Hepatocyte (in vitro differentiated cells): Measurements from ENCODE around the gene CCIN. TPM values are rescaled to one million over a fixed set of nuclear protein-coding genes. Genes with fewer than 3 reads are reported as not detected.

Experiments
- DNase-seq: peaks from one replicate; pipeline ENCODE4 v3.0.0-alpha.2; 2016; ENCODE audit warnings: low spot score
- H2AFZ ChIP-seq: fragments of 200-600 bp; sonication (generic); 2 replicates; pipeline ENCODE4 v1.6.0; 2016; ENCODE audit warnings: antibody characterized with exemption, mild to moderate bottlenecking
- H3K27ac ChIP-seq: fragments of 200-600 bp; sonication (generic); 2 replicates; pipeline ENCODE4 v1.5.1; 2016; ENCODE audit warnings: mild to moderate bottlenecking
- H3K27me3 ChIP-seq: fragments of 200-600 bp; sonication (generic); 2 replicates; pipeline ENCODE4 v1.6.1; 2016
- H3K36me3 ChIP-seq: fragments of 200-600 bp; sonication (generic); replicated peaks from 2 replicates; pipeline ENCODE4 v1.5.1; 2016; ENCODE audit warnings: low read depth; ENCODE audit not compliant: insufficient read depth
- H3K4me1 ChIP-seq: fragments of 200-600 bp; sonication (generic); 2 replicates; pipeline ENCODE4 v1.5.1; 2016; ENCODE audit warnings: mild to moderate bottlenecking, moderate library complexity; ENCODE audit not compliant: insufficient read depth
- H3K4me2 ChIP-seq: fragments of 200-600 bp; sonication (generic); 2 replicates; pipeline ENCODE4 v1.6.0; 2016
- H3K4me3 ChIP-seq: fragments of 200-600 bp; sonication (generic); 2 replicates; pipeline ENCODE4 v1.5.1; 2016; ENCODE audit warnings: mild to moderate bottlenecking
- H3K79me2 ChIP-seq: fragments of 200-600 bp; sonication (generic); 2 replicates; pipeline ENCODE4 v1.6.0; 2017; ENCODE audit warnings: mild to moderate bottlenecking
- H3K9me2 ChIP-seq: fragments of 200-600 bp; sonication (generic); replicated peaks from 2 replicates; pipeline ENCODE4 v1.6.0; 2017; ENCODE audit warnings: mild to moderate bottlenecking; ENCODE audit not compliant: insufficient read depth
- H3K9me3 ChIP-seq: fragments of 200-600 bp; sonication (generic); 2 replicates; pipeline ENCODE4 v1.5.1; 2016; ENCODE audit warnings: low read depth, mild to moderate bottlenecking
- H4K20me1 ChIP-seq: fragments of 200-600 bp; sonication (generic); 2 replicates; pipeline ENCODE4 v1.6.0; 2016; ENCODE audit warnings: mild to moderate bottlenecking; ENCODE audit not compliant: insufficient read depth, poor library complexity, severe bottlenecking
- EZH2 ChIP-seq: fragments of 200-600 bp; sonication (generic); IDR thresholded peaks from 2 replicates; pipeline ENCODE4 v1.6.1; 2016; ENCODE audit warnings: antibody characterized with exemption, mild to moderate bottlenecking, borderline replicate concordance
- EZH2phosphoT487 ChIP-seq: fragments of 200-600 bp; sonication (generic); IDR thresholded peaks from one replicate; pipeline ENCODE4 v1.6.1; 2018; ENCODE audit warnings: antibody characterized with exemption, mild to moderate bottlenecking, low read depth, moderate library complexity; ENCODE audit not compliant: unreplicated experiment, severe bottlenecking
- WGBS: methylation state at CpG from one replicate; pipeline ENCODE4 v1.1.6; 2016; ENCODE audit warnings: low lambda C conversion rate; ENCODE audit errors: missing lambda C conversion rate; 5-methylcytosine and 5-hydroxymethylcytosine counted together
- polyA plus RNA-seq: library from polyadenylated mRNA; unstranded; fragments of >200 nt; fragmentation: Nextera tagmentation; extraction: Ambion mirVana; gene quantifications from 2 replicates; pipeline ENCODE4 v1.2.1, GENCODE V29; 2016
- total RNA-seq: library from RNA; depleted of rRNA; stranded (reverse); fragments of >200 nt; gene quantifications from 2 replicates; pipeline ENCODE4 v1.2.3, GENCODE V29; 2014
- TF ChIP-seq, protein P1 (sequence below): fragments of 200-600 bp; sonication (generic); IDR thresholded peaks from 2 replicates; pipeline ENCODE4 v1.5.1; 2016; ENCODE audit warnings: antibody characterized with exemption, mild to moderate bottlenecking; ENCODE audit not compliant: poor library complexity

CCIN gene
- total and polyA plus RNA-seq, 2 experiments from 2014 or later: not detected

DNA sequence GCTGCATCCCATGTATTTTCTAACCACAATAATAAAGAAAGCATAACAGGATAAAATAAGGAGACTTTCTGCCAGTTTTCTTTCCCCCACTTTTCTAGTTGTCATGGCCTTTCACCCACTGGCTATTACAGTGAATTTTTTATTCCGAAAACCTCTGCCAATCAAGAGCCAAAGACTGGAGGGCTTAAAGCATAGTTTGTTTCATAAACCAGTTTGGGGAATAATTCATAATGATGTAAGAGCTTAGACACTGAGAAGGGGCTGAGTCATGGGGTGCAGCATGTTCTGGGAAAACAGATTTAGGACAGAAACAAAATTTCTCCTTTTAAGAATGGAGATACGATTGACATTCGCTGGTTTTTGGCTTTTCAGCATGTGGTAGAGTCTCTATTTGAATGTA is 37.1 kb upstream of the CCIN start:
- Histone ChIP-seq H3K79me2 (no peaks in the 10 kb centered on the region), H3K27ac (no peak overlapping the region), H3K4me2 (no peak overlapping the region), H3K4me3 (no peak overlapping the region), H3K27me3 (peaks cover 19% of the 10 kb centered on the region), H3K36me3 (no peaks in the 10 kb centered on the region), H3K9me2 (no peaks in the 10 kb centered on the region), H3K9me3 (no peaks in the 10 kb centered on the region), H3K4me1 (peaks cover 5% of the 10 kb centered on the region), H4K20me1 (no peaks in the 10 kb centered on the region), H2AFZ (no peak overlapping the region)
- DNase-seq: no peak
- TF ChIP-seq EZH2: no peak
- WGBS: 57% methylated on average over 3 of the region's 3 CpGs

DNA sequence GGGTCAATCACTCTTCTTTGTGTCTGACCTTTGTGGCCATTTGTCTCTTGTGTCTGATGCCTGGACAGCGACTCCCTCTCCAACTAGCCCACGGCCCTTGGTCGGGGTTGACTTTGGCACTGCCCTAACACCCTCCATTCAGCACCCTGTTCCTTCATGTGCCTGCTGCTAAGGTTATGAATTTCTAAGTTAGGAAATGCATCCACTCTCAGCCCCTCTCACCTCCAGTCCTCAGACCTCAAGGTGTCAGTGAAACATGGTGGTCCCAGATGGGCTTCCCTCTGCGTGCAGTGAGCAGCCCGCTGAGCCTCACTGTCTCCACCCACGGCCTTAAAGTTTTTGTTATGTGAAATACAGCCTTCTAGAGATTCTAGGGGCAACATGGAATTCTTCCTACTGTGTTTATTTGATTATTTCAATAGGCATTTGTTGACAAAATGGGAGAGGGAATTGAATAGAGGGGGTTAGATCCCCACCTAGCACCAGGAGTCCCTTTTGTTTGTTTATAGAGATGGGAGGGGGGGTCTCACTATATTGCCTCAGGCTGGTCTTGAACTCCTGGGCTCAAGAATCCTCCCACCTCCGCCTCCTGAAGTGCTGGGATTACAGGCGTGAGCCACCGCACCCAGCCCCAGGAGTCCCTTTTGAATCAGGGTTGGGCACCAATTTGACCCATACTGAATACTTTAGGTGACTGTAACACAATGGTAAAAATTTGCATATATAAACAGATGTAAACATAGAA is 34.3 kb upstream of the CCIN start:
- H3K79me2 ChIP-seq: no peaks in the 10 kb centered on the region
- H3K9me2 ChIP-seq: no peaks in the 10 kb centered on the region
- H3K27ac ChIP-seq: no peak overlapping the region
- H4K20me1 ChIP-seq: no peaks in the 10 kb centered on the region
- no peak overlapping the region for H3K4me3 ChIP-seq
- TF ChIP-seq, protein P1, sequence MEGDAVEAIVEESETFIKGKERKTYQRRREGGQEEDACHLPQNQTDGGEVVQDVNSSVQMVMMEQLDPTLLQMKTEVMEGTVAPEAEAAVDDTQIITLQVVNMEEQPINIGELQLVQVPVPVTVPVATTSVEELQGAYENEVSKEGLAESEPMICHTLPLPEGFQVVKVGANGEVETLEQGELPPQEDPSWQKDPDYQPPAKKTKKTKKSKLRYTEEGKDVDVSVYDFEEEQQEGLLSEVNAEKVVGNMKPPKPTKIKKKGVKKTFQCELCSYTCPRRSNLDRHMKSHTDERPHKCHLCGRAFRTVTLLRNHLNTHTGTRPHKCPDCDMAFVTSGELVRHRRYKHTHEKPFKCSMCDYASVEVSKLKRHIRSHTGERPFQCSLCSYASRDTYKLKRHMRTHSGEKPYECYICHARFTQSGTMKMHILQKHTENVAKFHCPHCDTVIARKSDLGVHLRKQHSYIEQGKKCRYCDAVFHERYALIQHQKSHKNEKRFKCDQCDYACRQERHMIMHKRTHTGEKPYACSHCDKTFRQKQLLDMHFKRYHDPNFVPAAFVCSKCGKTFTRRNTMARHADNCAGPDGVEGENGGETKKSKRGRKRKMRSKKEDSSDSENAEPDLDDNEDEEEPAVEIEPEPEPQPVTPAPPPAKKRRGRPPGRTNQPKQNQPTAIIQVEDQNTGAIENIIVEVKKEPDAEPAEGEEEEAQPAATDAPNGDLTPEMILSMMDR: no peak
- TF ChIP-seq EZH2phosphoT487: no peak
- TF ChIP-seq EZH2: no peak
- H3K9me3 ChIP-seq: no peaks in the 10 kb centered on the region
- H3K27me3 ChIP-seq: peaks cover 35% of the 10 kb centered on the region
- WGBS: 36% methylated on average over 8 of the region's 9 CpGs
- no peak overlapping the region for H2AFZ ChIP-seq
- peaks cover 9% of the 10 kb centered on the region for H3K4me1 ChIP-seq
- no peaks in the 10 kb centered on the region for H3K36me3 ChIP-seq
- H3K4me2 ChIP-seq: no peak overlapping the region
- DNase-seq: no peak

DNA sequence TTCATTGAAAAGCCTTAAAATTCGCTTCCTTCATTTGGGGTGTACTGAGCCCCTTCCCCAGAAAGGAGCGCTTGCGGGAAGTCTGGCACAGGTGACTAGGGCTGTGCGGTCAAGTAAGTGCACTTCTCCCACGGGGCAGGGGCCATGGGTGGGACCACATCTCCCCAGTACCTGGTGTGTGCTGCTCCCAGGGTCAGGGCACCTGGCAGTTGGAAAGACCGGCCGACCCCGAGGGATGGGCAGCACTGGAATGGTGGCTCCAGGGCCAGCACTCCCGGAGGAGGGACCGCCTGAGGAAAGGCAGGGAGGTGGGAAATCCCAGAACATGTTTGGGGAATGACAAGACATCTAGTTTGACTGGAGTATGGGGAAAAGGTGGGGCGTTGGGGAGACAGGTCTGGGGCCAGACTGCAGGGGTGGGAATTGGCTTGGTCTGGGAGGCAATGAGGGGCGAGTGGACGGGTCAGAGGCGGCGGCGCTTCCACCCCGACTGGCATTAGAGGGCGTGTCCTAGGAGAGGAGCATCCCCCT is 33.4 kb upstream of the CCIN start:
- peaks cover 35% of the 10 kb centered on the region for H3K27me3 ChIP-seq
- H3K9me2 ChIP-seq: no peaks in the 10 kb centered on the region
- peak overlapping the region; percentile 87 for H2AFZ ChIP-seq
- no peak overlapping the region for H3K27ac ChIP-seq
- H3K9me3 ChIP-seq: no peaks in the 10 kb centered on the region
- H4K20me1 ChIP-seq: no peaks in the 10 kb centered on the region
- 3% methylated on average over 10 of the region's 18 CpGs for WGBS
- peak overlapping the region; percentile 90 for H3K4me2 ChIP-seq
- no peaks in the 10 kb centered on the region for H3K79me2 ChIP-seq
- no peak for TF ChIP-seq EZH2phosphoT487
- no peak for TF ChIP-seq EZH2
- TF ChIP-seq, protein P1: no peak
- peak overlapping the region; percentile 76 for H3K4me3 ChIP-seq
- H3K4me1 ChIP-seq: peaks cover 9% of the 10 kb centered on the region
- H3K36me3 ChIP-seq: no peaks in the 10 kb centered on the region
- no peak for DNase-seq

DNA sequence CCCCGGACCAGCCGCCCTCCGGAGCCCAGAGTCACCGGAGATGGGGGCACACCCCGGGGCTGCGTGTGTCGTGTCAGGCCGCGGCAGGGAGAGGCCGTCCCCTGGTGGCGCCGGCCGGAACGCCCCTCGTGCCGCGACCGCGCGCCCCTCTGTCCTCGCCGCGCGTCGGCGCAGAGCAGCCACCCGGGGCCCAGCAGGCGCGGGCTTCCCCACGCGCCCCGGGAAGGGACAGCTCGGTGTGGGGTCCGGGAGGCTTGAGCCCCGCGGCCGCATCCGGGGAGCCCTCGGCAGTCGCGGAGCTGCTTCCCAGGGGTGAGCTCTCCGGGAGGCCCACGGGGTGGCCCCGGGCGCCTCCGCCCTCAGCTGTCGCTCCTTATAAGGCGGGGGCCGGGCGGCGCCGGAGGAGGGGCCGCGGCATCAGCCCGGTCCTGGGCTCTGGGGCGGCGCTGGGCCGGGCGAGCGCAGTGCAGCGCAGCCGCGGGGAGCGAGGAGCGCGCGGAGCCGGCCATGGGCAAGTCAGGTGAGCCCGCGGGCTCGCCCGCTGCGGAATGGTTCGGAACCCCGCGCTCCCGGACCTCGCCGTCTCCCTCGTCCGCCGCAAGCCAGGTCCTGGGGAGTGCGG is 32.8 kb upstream of the CCIN start, which contains the start of gene GLIPR2:
Gene GLIPR2 (plus strand): TSS at position 462 of the 622 bp plus-strand sequence. CDS start 46 bp downstream, at position 508.
- TF ChIP-seq, protein P1: peak; percentile 9
- no peak for TF ChIP-seq EZH2
- no peaks in the 10 kb centered on the region for H3K9me3 ChIP-seq
- H3K4me1 ChIP-seq: peaks cover 9% of the 10 kb centered on the region
- H3K27me3 ChIP-seq: peaks cover 35% of the 10 kb centered on the region
- peak within 1 kb of the TSS; percentile 76 for H3K4me3 ChIP-seq
- H3K79me2 ChIP-seq: no peaks in the 10 kb centered on the region
- H3K4me2 ChIP-seq: peak within 1 kb of the TSS; percentile 90
- H3K9me2 ChIP-seq: no peaks in the 10 kb centered on the region
- no peak within 1 kb of the TSS for H3K27ac ChIP-seq
- no peaks in the 10 kb centered on the region for H4K20me1 ChIP-seq
- H3K36me3 ChIP-seq: no peaks in the 10 kb centered on the region
- H2AFZ ChIP-seq: peak within 1 kb of the TSS; percentile 87
- peak; percentile 82 for DNase-seq
- WGBS: under 1% methylated on average over 27 of the region's 83 CpGs
